HepG2 (cell line): ENCODE results near the gene TP53BP2. TPM values are rescaled to one million over a fixed set of nuclear protein-coding genes. Genes with fewer than 3 reads are reported as not detected.

ENCODE experiments used
- ATAC-seq: fragments of 200-7000 bp; cut with Tn5 transposase; 3 replicates; pipeline ENCODE4 v1.9.1; 2020; ENCODE audit warnings: mild to moderate bottlenecking, moderate library complexity
- BruUV-seq: library from RNA; stranded (reverse); fragments of 400-500 nt; replicated peaks from 2 replicates; lab custom pipeline; 2021; lab: Mats Ljungman, UMichigan
- CTCF ChIA-PET: fragments of 300-600 bp; formaldehyde crosslinking; extraction: SDS; loops from one replicate; lab custom pipeline; 2021; ENCODE audit warnings: low total read pairs, inconsistent platforms, low intra/inter-chr PET ratio; lab: Yijun Ruan, JAX
- POLR2A ChIA-PET: fragments of 350-600 bp; sonication (Branson Sonifier 250); formaldehyde crosslinking; loops from one replicate; lab custom pipeline; 2020; ENCODE audit warnings: antibody characterized with exemption, inconsistent platforms; lab: Yijun Ruan, JAX
- DNase-seq: peaks from one replicate; pipeline ENCODE4 v3.0.0-alpha.2; 2015; ENCODE audit warnings: low spot score
- FAIRE-seq: peaks from 3 replicates; lab custom pipeline; 2011; peaks lifted over from hg19 to GRCh38; lab: Jason Lieb, UNC
- H2AFZ ChIP-seq: one replicate; pipeline ENCODE4 v1.6.1; 2011; ENCODE audit warnings: low read length, inconsistent platforms
- H3K27ac ChIP-seq: fragments of 300-600 bp; 3 replicates; pipeline ENCODE4 v1.8.0; 2011; ENCODE audit warnings: mixed run types, mild to moderate bottlenecking, mixed read lengths, low read length, inconsistent platforms; ENCODE audit not compliant: insufficient read depth; ENCODE audit errors: extremely low read length
- H3K27me3 ChIP-seq, 2 experiments: fragments of 200-600 bp in 1 of 2; 2 replicates in 1 of 2; 3 replicates in 1 of 2; pipeline versions ENCODE4 v1.6.0 to v1.8.0; 2011; ENCODE audit warnings: low read length in 2 of 2, mild to moderate bottlenecking in 2 of 2, moderate library complexity in 2 of 2, inconsistent platforms in 1 of 2; ENCODE audit not compliant: insufficient read depth in 2 of 2, control insufficient read depth in 1 of 2
- H3K36me3 ChIP-seq, 2 experiments: fragments of 200-600 bp in 1 of 2; replicated peaks in 1 of 2; 2 replicates in 1 of 2; 3 replicates in 1 of 2; pipeline versions ENCODE4 v1.5.1 to v1.8.0; 2011; ENCODE audit warnings: low read length in 2 of 2, inconsistent platforms in 1 of 2; ENCODE audit not compliant: insufficient read depth in 2 of 2, control insufficient read depth in 1 of 2
- H3K4me1 ChIP-seq: 2 replicates; pipeline ENCODE4 v1.5.1; 2012; ENCODE audit warnings: low read length, inconsistent platforms; ENCODE audit not compliant: insufficient read depth
- H3K4me2 ChIP-seq: 2 replicates; pipeline ENCODE4 v1.6.0; 2011; ENCODE audit warnings: low read depth, low read length, inconsistent platforms
- H3K4me3 ChIP-seq, 3 experiments: fragments of 200-600 bp in 1 of 3; sonication (generic), shearing (Covaris generic) in 1 of 3; replicated peaks in 1 of 3; 2 replicates each; pipeline ENCODE4 v1.5.1; 2011 to 2016; ENCODE audit warnings: low read length in 3 of 3, inconsistent platforms in 2 of 3, low read depth in 2 of 3, mild to moderate bottlenecking in 2 of 3, control low read depth in 1 of 3, mixed read lengths in 1 of 3; ENCODE audit not compliant: insufficient read depth in 1 of 3
- H3K79me2 ChIP-seq: one replicate; pipeline ENCODE4 v1.6.1; 2011; ENCODE audit warnings: low read length, inconsistent platforms; ENCODE audit not compliant: insufficient read depth
- H3K9ac ChIP-seq: 2 replicates; pipeline ENCODE4 v1.6.0; 2011; ENCODE audit warnings: mild to moderate bottlenecking, low read depth, low read length, inconsistent platforms; ENCODE audit not compliant: insufficient read depth
- H3K9me3 ChIP-seq: 2 replicates; pipeline ENCODE4 v1.5.1; 2012; ENCODE audit warnings: mild to moderate bottlenecking, low read length
- H4K20me1 ChIP-seq: 2 replicates; pipeline ENCODE4 v1.6.0; 2011; ENCODE audit warnings: inconsistent platforms, mild to moderate bottlenecking, low read length, moderate library complexity; ENCODE audit not compliant: insufficient read depth
- ATM ChIP-seq: fragments of 450-650 bp; IDR thresholded peaks from 2 replicates; pipeline ENCODE4 v1.7.1; 2017; ENCODE audit warnings: mild to moderate bottlenecking, borderline replicate concordance
- CBFB ChIP-seq: sonication (generic); formaldehyde crosslinking; IDR thresholded peaks from 2 replicates; pipeline ENCODE4 v1.4.0; 2020; ENCODE audit warnings: missing genetic modification reagents
- CHD4 ChIP-seq: fragments of 200-600 bp; sonication (generic); IDR thresholded peaks from 2 replicates; pipeline ENCODE4 v1.7.0; 2017; ENCODE audit warnings: mild to moderate bottlenecking, low read length, borderline replicate concordance
- KAT7 ChIP-seq: IDR thresholded peaks from 2 replicates; pipeline ENCODE4 v1.6.1; 2018; ENCODE audit warnings: borderline replicate concordance, missing compliant biosample characterization
- MIXL1 ChIP-seq: IDR thresholded peaks from 2 replicates; pipeline ENCODE4 v1.6.1; 2016
- NCOA5 ChIP-seq: sonication (generic); formaldehyde crosslinking; IDR thresholded peaks from 2 replicates; pipeline ENCODE4 v1.4.0; 2020; ENCODE audit warnings: missing genetic modification reagents
- PITX1 ChIP-seq: sonication (generic); formaldehyde crosslinking; IDR thresholded peaks from 2 replicates; pipeline ENCODE4 v1.5.1; 2020; ENCODE audit warnings: mild to moderate bottlenecking, missing genetic modification reagents
- PTBP1 ChIP-seq: fragments of 200-400 bp; formaldehyde crosslinking; IDR thresholded peaks from 2 replicates; pipeline ENCODE4 v1.6.1; 2018; ENCODE audit warnings: low read length, low read depth; ENCODE audit not compliant: poor library complexity, severe bottlenecking
- RFX1 ChIP-seq: fragments of 450-650 bp; IDR thresholded peaks from 2 replicates; pipeline ENCODE4 v1.6.1; 2017
- SMC3 ChIP-seq: IDR thresholded peaks from 2 replicates; pipeline ENCODE4 v1.6.1; 2011; ENCODE audit warnings: low read length, improper control_type of control experiment
- TAF15 ChIP-seq: fragments of 200-400 bp; formaldehyde crosslinking; IDR thresholded peaks from one replicate; pipeline ENCODE4 v1.6.1; 2018; ENCODE audit warnings: mild to moderate bottlenecking, low read depth, low read length; ENCODE audit not compliant: poor library complexity, severe bottlenecking
- ZNF225 ChIP-seq: sonication (generic); formaldehyde crosslinking; IDR thresholded peaks from 2 replicates; pipeline ENCODE4 v1.4.0; 2020; ENCODE audit warnings: mild to moderate bottlenecking, missing genetic modification reagents
- ZNF430 ChIP-seq: sonication (generic); formaldehyde crosslinking; IDR thresholded peaks from 2 replicates; pipeline ENCODE4 v1.9.0; 2021; ENCODE audit warnings: mild to moderate bottlenecking, missing genetic modification reagents
- ZNF556 ChIP-seq: sonication (generic); formaldehyde crosslinking; IDR thresholded peaks from 2 replicates; pipeline ENCODE4 v1.4.0; 2020; ENCODE audit warnings: mild to moderate bottlenecking, missing genetic modification reagents, borderline replicate concordance
- WGBS: methylation state at CpG from one replicate; pipeline ENCODE4 v1.1.6; 2017; ENCODE audit warnings: low lambda C conversion rate; 5-methylcytosine and 5-hydroxymethylcytosine counted together
- in situ Hi-C: cut with HindIII; loops from 2 replicates; pipeline ENCODE4 v1.10.0; 2017; ENCODE audit warnings: low pct_unique_long_range_greater_than_20kb; ENCODE audit not compliant: extremely low pct_ligation_motif_present
- intact Hi-C: fragments of 100-400 bp; cut with micrococcal nuclease; formaldehyde crosslinking; loops from one replicate; pipeline ENCODE4 v1.10.0; 2022; ENCODE audit not compliant: unreplicated experiment
- polyA plus RNA-seq, 8 experiments: library from polyadenylated mRNA; depleted of rRNA in 3 of 8; stranded (reverse) in 7 of 8; unstranded in 1 of 8; fragments of >200 nt; fragmentation: Illumina TruSeq in 4 of 8; extraction: Trizol in 4 of 8; gene quantifications; 2 replicates each; pipeline versions ENCODE4 v1.2.1 to v1.2.3, GENCODE V29; 2011 to 2016; ENCODE audit warnings: low read depth in 4 of 8, missing spikeins in 1 of 8, mixed read lengths in 1 of 8; ENCODE audit not compliant: insufficient read depth in 1 of 8
- total RNA-seq, 5 experiments: library from RNA; depleted of rRNA; stranded (reverse); fragments of >200 nt; fragmentation: Illumina TruSeq; extraction: Trizol; gene quantifications; 2 replicates each; pipeline ENCODE4 v1.2.3, GENCODE V29; 2016; ENCODE audit warnings: low read depth in 1 of 5
- TF ChIP-seq, protein P1 (sequence below): sonication (generic); formaldehyde crosslinking; IDR thresholded peaks from 2 replicates; pipeline ENCODE4 v1.4.0; 2020; ENCODE audit warnings: missing genetic modification reagents
- TF ChIP-seq, protein P2 (sequence below): IDR thresholded peaks from 2 replicates; pipeline ENCODE4 v1.6.1; 2016; ENCODE audit warnings: low read depth, control low read depth

The TP53BP2 gene
- total and polyA plus RNA-seq, 2 of the 13 experiments (the other 11 are each of a cell fraction or from before 2014, with no cell fraction given) = 10.0 to 14.0 TPM

DNA sequence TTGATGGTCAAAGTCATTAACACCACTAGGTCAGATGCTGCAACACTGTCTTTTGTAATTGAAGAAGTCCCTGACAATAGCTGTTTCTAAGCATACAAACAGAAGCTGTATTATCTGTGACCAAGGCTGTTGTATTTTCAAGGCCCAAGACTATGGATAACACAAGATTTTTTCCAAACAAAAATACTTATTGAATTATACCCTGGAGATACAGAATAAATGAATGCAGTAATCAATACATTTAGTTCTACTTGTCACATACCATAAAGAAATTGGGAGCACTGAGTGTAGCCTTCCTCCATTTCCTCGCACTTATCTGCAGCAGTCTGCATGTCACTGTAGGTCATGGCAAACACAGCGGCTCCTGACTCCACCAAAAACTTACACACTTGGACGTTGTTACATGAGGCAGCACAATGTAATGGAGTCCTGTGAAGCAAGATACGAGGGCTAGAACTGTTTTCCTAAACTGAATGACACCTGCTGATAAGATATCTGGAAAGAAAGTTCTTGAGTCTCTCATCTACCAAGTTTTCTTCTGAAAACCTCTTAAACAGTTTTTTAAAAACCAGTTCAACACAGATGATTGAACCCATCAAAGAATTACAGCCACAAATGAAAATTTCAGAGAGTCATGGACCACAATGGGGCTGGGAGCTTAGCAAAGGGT, 56.9 kb downstream of the TP53BP2 start (continued):
- no peak for TF ChIP-seq PITX1 (CRISPR knock-in tag)
- no peak for TF ChIP-seq RFX1
- no peak for TF ChIP-seq MIXL1 (CRISPR knock-in tag)

DNA sequence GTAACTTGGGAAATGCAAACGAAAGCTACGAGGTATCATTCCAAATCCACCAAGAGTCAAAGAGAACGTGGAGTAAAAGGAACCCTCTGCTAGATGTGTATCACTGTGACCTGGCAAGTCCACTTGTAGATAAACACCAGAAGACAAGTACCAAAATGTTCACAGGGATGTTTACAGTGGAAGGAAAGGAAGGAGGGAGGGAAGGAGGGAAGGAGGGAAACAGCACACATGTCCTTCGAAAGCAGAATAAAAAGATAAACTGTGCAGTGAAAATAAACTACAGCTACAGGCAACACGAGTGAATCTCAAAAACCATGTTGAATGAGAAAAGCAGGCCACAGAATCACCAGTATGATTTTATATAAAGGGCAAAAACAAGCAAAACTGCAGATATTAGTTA, 59.9 kb downstream of the TP53BP2 start:
- WGBS = 93% methylated on average over 5 of the region's 5 CpGs
- DNase-seq (no peak), ATAC-seq (no peak), FAIRE-seq (no peak)
- Histone ChIP-seq H3K27ac (no peak overlapping the region), H3K9ac (no peak overlapping the region), H3K79me2 (no peaks in the 10 kb centered on the region), H3K9me3 (no peaks in the 10 kb centered on the region), H4K20me1 (no peaks in the 10 kb centered on the region), H3K4me1 (peaks cover 6% of the 10 kb centered on the region), H3K4me3 (no peak overlapping the region), H3K27me3 (no peaks in the 10 kb centered on the region), H3K36me3 (peaks cover 0 to 25% of the 10 kb centered on the region in 2 experiments; a peak in 2 of 5 replicates), H3K4me2 (no peak overlapping the region), H2AFZ (no peak overlapping the region)
- intact Hi-C loops (no loop called here), in situ Hi-C loops (no loop called here)
- ChIA-PET POLR2A (no interaction called here), CTCF (no interaction called here)
- no TSS peak for BruUV-seq
- TF ChIP-seq ZNF225 (CRISPR knock-in tag) = no peak
- TF ChIP-seq NCOA5 = no peak
- no peak for TF ChIP-seq CBFB (CRISPR knock-in tag)
- no peak for TF ChIP-seq ZNF556 (CRISPR knock-in tag)
- TF ChIP-seq, protein P1, sequence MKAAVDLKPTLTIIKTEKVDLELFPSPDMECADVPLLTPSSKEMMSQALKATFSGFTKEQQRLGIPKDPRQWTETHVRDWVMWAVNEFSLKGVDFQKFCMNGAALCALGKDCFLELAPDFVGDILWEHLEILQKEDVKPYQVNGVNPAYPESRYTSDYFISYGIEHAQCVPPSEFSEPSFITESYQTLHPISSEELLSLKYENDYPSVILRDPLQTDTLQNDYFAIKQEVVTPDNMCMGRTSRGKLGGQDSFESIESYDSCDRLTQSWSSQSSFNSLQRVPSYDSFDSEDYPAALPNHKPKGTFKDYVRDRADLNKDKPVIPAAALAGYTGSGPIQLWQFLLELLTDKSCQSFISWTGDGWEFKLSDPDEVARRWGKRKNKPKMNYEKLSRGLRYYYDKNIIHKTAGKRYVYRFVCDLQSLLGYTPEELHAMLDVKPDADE (CRISPR knock-in tag) = no peak
- no peak for TF ChIP-seq SMC3
- no peak for TF ChIP-seq KAT7 (CRISPR knock-in tag)
- TF ChIP-seq TAF15 = no peak
- TF ChIP-seq CHD4 = no peak
- no peak for TF ChIP-seq ZNF430 (CRISPR knock-in tag)
- TF ChIP-seq ATM = no peak
- no peak for TF ChIP-seq PTBP1
- TF ChIP-seq, protein P2, sequence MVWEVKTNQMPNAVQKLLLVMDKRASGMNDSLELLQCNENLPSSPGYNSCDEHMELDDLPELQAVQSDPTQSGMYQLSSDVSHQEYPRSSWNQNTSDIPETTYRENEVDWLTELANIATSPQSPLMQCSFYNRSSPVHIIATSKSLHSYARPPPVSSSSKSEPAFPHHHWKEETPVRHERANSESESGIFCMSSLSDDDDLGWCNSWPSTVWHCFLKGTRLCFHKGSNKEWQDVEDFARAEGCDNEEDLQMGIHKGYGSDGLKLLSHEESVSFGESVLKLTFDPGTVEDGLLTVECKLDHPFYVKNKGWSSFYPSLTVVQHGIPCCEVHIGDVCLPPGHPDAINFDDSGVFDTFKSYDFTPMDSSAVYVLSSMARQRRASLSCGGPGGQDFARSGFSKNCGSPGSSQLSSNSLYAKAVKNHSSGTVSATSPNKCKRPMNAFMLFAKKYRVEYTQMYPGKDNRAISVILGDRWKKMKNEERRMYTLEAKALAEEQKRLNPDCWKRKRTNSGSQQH (CRISPR knock-in tag) = no peak
